IPS-NIHi7 (cell line): ENCODE data around the gene NUP42.
"Not testable (repeated sequence)": the region's sequence is repeated elsewhere in the genome, so short reads cannot be mapped to it uniquely, and the experiment has no call there.

Experiments used
- DNase-seq: peaks from one replicate; pipeline ENCODE4 v3.0.0; 2012; ENCODE audit warnings: mixed read lengths; ENCODE audit errors: extremely low spot score

Gene NUP42

DNA sequence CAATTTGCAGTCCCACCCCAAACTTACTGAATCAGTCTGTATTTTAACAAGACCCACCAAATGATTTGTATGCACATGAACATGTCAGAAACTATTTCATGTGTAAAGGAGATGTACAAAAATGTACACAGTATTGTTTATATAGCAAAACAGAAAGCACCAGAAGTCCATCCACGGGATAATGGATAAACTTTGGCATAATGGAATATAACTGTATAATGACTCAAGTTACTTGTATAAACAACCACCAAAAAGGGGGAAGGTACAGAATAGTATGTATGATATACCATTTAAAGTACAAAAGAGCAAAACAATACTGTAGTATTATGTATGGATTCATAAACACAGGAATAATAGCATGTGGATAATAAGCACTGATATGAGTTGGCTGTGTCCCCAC lies 22.4 kb downstream of the NUP42 start:
- DNase-seq, result no peak

DNA sequence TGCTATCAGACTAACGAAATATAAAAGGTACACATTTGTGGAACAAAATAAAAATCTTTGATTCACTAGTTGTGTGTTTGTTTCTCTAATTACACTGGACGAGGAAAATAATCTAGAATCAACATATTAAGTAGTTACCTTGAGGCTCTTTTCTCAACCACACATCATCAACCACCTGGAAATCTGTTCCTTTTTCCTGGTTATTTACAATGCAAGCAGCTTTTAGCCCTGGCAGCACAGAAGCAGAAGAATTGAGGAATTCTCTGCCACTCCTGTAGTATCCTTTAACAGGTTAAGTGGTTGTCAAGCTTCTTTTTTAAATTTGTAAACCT lies 23.7 kb downstream of the NUP42 start:
- DNase-seq, result no peak

DNA sequence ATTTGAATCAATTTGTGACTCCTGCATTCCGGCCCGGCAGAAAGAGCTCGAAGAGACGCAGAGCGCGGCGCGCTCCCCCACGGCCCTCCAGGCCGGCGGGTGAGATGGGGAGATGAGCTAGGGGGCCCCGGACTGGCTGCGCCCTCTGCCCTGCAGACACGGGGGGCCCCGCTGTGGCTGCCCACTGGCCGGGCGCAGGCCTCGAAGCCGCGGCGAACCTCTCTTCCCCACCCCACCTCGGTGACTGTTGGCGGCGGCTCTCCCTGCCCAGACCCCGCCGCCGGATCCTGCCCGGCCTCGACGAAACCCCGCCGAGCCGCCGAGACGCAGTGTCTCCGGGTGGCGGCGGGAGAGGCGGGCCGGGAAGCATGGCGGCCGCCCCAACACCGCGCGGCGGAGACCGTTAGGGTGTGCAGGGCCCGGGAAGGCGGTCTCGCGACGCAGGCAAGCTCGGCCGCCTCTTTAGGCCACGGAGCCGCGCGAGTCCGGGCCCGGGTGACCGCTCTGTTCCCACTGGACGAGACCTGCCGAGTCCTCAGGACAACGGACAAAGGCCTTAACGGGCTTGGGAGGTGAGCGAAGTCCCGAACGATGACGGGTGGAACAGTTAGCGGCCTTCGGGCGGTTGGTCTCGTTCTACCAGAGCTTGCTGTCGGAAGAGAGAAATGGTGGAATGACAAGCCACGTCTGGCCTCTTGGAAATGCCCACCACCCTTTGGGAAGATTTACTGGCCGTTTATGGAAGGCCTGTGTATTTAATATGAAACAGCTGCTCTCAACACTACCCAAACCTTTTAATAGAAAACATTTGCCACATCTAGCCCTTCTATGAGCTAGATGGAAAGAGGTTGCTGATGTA lies 24.3 kb downstream of the NUP42 start:
- DNase-seq, result peak; percentile 61

DNA sequence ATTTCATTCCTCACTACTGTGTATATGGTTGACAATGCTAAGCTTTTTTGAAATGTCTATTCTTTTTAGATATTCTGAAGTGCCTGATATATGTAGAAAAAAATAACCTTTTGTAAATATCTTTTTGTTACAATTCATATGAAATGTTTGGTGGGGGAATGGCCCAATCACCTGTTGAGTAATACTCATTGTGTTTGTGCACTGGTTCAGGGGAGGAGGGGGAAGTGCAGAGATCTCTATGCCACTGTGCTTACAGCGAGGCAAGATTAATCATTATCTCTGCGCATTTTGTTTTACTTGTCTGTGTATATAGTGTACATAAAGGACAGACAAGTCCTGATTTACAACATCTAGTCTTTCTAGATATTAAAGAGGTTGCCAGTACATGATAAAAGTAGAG lies 25.2 kb downstream of the NUP42 start:
- no peak for DNase-seq

DNA sequence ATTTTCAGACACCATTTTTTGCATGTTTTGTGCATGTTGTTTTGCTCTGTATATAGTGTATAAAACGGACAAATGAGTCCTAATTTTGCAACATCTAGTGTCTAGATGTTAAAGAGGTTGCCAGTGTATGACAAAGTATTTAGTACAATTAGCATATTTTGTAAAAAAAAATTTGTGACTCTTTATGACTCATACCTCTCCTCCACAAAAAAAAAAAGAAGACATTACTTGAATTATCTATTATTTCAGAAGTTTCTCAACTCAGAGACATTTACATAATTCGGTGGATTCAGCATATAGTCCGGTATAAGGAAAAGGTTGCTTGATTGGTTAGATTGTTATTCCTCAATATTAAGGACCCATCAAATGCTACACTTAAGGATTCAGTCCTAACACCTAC lies 26.0 kb downstream of the NUP42 start:
- DNase-seq, result no peak

DNA sequence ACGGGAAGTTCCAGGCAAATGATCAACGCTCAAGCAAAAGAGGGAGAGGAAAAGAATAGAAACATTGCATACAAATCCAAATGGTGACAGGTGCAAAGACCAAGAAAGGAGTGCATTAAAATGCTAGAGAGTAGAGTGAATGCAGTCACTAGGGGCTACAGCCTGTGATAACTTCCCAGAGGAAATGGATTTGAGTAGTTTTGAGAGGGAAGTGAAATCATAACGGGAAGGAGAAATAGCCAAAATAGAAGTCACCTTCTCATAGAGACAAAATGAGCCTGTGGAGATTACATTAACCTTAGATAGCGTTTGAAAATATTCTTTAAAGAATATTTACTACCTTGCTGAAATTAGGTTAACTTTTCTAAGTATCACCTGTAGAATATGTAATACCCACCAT lies 26.5 kb downstream of the NUP42 start:
- DNase-seq, result no peak

DNA sequence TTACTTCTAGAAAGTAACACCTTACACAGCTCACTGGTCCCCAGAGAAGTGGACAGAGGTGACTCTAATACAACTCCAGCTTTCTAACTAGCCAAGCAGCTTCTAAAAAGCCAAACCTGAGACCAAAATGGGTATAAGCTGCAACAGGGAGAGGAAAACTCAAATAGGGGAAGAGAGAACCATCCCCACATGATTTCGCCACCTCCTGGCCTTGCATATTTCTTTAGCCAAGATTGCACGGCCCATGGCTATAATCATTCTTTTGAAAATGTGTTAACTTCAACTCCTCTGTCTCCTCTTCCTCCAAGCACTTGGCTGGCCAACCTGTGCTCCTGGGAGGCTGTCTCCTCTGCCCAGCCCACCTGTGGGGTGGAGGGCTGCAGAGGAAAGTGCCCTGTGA lies 28.7 kb downstream of the NUP42 start:
- no peak for DNase-seq

DNA sequence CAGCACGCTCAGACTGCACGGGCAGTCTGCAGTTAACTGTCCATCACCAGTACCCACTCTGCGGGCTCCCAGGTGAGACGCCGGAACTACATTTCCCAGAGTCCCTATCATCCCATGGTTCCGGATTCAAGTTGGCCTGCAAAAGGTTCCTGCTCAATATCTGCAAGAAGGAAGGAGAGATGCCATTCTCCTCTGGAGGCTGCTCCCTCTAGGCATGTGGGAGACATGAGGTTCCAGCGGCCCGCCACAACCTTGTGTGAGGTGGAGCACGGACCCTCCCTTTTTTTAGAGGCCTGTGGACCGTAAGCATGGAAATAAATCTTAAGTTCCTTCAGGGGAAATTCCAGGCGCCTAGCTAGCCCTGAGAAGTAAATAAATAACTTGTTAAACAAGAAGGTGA lies 29.7 kb downstream of the NUP42 start:
- DNase-seq, result peak; percentile 55

DNA sequence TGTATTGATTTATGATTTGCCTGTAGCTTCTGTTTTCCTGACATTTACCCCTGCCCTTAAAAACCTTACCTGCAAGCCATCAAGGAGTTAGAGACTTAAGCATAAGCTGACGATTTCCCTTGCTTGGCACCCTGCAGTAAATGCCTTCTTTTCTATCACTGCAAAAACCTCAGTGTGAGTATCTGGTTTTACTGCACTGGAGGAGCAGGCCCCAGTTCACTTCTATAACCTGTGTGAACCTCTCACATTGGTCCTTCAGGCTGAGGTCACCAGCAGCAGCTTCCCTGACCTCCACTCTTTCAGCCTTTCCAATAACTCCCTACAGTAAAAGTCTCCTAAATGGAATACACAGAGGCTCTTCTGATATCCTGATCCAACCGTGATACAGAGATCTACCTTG lies 30.5 kb downstream of the NUP42 start:
- DNase-seq, result no peak

DNA sequence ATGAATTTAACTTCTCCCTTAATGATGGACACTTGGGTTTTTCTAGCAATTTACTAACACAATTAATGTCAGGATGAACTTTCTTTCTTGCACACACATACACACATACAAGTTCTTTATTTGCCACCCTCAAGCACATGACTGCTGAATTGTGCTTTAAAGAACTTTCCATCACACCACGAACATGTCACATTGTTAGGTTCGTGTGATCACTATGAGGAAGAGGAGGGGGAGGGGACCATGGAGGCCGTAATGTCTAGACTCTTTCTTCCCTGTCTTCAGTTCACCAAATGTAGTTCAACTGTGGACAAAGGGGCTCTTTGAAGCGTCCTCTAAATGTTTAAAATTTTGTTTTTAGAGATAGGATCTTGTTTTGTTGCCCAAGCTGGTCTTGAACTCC lies 31.0 kb downstream of the NUP42 start:
- DNase-seq, result no peak

DNA sequence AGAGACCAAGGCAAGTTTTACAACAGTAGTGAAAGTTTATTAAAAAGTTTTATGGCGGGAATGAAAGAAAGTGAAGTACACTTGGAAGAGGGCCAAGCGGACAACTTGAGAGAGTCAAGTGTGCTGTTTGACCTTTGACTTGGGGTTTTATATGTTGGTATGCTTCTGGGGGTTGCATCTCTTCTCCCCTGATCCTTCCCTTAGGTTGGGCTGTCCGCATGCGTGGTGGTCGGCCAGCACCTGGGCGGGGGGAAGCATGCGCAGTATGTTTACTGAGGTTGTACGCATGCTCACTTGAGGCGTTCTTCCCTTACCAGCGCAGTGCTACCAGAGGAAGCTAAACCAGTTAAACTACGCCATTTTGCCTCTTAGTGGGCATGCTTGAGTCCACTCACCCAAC lies 31.9 kb downstream of the NUP42 start:
- no peak for DNase-seq

DNA sequence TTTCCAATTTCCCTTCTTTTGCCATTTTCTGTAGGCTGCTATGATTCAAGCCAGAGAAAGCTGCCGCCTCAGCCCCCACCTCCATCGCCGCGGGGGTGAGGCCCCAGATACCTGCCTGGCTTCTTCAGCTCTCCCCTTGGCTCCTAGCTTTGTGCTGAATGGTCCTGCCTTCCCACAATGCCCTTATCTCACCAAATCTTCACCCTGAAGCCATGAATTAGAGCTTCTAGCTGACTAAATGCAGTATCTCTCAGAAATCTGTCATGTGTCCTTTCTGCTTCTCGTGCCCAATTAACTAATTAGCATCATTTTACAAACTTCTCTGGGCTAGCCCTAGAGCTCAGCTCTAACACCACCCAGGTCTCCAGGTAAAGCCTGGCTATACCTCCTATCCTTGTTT lies 32.6 kb downstream of the NUP42 start:
- no peak for DNase-seq

DNA sequence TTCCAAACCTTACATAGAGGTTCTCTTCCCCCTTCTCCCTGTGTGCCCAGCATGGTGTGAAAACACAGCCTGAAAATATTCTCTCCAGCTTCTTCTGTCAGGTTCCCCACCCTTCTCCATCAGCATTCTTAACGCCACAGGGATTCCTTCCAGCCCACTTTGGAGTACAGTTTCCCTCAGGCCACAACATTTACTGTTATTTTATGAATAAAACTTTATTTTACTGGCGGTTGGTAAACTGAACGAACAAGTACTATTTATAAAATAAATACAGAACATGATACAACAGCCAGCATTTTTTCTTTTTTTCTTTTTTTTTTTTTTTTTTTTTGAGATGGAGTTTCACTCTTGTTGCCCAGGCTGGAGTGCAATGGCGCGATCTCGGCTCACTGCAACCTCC lies 33.1 kb downstream of the NUP42 start:
- no peak for DNase-seq

DNA sequence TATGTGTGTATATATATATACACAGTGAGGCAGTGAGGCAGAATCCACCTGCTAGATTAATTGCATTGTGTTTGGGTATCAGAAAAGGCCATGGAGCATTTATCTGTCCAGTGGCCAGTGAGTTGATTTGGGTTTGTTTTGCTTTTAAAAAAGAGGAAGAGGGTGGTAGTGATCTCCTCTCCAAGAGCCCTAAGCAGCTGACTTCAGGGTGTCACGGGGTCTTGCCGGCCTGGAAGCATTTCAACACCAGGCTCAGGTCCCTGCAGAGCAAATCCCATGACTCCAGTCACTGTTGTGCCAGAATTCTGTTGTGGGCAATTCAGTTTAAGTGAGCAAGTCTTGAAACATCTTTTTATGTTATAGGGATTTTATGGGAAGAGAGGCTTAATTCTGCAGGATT lies 34.2 kb downstream of the NUP42 start:
- no peak for DNase-seq

DNA sequence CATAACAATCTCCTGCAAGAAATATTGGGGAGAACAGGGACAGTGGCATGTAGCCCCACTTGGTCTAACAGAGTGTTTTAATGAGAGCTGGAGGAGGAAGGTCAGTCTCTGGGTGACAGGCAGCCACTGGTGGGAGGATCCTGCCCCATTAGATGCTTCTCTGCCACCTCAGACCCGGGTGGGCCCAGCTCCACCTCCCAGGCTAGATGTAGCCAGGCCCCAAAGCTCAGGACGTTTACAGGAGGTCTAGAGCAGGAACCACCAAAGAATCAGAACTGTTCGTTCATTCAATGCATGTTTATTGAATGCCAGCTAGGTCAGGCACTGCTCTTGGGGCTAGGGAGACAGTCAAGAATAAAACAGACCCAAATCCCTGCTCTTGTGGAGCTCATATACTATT lies 36.3 kb downstream of the NUP42 start:
- DNase-seq, result no peak

DNA sequence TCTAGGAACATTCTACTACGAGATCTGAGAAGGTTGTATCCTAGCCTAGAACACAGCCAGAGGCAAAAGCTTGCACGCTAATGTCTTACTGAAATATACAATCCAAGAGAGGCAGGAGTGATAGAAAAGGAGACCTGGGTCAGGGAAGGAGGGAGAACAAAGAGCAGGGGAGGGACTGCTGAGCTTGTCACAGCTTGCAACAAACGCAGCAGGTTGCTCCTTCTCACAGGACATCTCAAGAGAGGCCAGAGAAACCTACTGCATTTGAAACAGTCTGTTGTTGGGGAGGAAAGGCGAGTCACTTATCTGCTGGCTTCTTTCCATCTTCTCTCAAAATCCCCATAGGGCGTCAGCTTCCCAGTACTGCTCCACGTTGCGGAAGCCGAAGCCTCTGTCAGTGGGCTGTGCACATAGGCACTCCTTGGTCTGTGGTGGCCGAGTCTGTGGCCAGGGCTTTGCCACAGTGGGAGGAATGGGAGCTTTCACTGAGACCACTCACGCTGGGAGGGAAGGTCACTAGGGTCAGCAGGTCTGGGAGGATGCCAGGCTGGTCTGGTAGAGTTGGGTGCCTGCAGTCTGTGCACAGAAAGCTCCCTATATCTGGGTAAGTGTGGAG lies 39.0 kb downstream of the NUP42 start:
- no peak for DNase-seq

DNA sequence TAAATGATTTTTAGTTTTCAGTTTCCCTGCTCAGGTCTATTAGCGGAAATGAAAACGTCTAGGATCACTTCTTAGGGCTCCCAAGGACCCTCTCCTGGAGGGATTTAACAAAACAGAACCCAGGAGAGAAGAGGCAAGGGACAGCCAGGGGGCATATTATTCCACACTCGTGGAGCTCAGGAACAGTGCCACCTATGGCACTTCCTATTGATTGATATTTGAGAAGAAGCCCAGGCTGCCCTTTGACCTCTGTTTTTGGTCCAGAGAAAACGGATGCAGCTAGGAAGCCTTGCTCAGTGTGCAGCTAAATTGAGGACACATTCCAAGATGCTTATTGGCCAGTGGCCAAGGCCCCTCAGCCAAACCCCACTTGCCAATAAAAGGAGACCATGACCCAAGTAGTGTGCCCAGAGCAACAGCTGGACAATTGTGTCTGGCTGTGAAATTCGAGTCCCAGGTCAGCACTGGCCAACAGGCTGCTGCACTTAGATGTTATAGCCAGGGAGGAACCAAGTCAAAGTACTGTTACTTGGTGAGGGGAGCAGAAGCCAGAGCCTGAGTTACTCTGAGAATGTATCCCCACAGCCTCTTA lies 40.7 kb downstream of the NUP42 start:
- no peak for DNase-seq

DNA sequence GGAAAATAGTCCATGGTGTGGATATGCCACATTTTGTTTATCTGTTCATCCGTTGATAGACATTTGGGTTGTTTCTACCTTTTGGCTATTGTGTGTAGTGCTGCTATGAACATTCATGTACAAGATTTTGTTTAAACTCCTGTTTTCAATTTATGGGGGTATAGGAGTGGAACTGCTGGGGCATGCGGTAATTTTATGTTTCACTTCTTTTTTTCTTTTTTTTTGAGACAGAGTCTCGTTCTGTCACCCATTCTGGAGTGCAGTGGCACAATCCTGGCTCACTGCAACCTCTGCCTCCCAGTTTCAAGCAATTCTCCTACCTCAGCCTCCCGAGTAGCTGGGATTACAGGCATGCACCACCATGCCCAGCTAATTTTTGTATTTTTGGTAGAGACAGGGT lies 42.5 kb downstream of the NUP42 start:
- not testable (repeated sequence) for DNase-seq

DNA sequence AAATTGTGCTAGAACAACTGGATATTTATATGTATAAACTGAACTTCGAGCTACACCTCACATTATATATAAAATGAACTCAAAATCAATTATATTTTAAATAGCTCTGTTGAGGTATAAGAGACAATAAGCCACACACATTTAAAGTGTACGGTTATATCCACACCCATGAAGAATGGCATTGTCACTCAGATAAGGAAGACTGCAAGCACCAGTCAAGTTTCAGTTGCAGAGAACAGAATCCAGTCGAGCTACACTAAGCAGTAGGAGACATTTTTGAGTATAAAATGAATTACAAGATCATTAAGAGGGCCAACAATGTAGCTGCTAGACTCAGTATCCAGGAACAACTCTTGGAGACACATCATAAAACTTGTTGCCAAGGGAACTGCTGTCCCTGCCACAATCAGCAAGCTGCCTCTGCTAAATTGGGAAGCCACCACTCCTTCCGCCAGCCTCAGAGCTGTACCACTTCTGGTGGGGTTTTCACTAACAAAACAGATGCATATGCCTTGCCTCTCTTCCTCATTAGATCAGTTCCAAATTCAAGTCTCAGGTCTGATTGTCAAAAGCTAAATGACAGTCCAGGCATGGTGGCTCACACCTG lies 45.1 kb downstream of the NUP42 start:
- no peak for DNase-seq

DNA sequence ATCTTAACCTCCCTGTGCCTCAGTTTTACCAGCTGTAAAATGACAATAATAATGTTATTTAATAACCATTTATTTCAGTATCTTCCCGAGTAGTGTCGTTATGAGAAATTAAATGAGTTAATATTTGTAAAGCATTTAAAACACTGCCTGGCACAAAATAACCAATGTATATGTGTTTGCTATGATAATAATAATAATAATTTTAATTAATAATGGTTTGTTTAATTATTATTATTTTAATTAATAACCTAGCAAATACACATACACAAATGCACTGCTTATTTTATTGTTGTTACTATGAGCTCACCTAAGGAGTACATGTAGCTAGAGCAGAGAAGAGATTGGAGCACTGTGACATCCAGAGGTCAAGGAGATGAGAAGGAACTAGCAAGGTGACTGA lies 46.6 kb downstream of the NUP42 start:
- no peak for DNase-seq

DNA sequence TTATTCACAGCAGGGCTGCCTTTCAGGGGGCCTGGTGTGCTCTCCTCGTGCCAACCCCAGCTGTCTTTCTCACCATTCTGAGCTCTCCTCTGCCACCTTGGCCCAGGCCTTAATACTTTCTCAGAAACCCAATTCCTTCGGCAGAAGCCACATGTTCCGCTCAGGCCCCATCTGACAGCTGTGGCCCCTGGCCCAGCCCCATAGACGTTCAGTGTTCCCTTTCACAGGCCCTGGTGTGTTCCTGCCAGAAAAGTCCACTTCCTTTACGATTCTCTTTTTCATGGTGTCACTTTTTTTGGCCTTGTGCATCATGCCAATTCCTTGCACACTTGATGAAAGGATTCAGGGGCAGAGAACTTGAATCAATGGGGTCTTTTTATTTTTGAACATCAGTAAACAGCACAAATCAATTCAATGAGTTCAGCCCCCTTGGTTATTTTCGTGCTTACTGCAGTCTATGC lies 48.8 kb downstream of the NUP42 start:
- DNase-seq, result no peak

DNA sequence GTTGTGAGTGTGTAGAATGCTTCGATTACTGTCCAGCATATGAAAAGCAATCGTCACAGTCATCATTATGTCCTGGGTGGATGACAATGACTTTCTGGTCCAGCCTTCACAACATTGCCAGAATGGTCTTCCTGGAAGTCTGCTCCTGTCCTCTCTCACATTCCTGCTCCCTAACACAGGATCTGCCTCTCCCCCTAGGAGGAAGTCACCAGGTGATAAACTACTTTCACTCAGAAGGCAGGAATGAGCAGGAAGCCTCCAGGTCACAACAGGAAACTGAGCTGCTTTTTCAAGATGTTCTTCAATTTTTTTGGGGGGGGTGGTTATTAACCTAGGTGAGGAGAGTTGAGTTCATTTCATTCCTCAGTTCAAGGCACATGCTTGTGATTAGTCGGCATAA lies 51.1 kb downstream of the NUP42 start:
- no peak for DNase-seq
